HG03442 (cell line): ENCODE results near the gene MIA2.
A peak's percentile ranks its signal among the peaks of the same experiment; 100 is the strongest.

Experiments used
- ATAC-seq: cut with Tn5 transposase; IDR thresholded peaks from one replicate; pipeline ENCODE4 v1.9.1; 2021; ENCODE audit warnings: mild to moderate bottlenecking, moderate library complexity; ENCODE audit not compliant: unreplicated experiment

MIA2 gene

GRCh38 chr14:39381366-39381765, 147.7 kb downstream of the MIA2 start:
- no peak for ATAC-seq

GRCh38 chr14:39382463-39382862, 148.7 kb downstream of the MIA2 start:
- no peak for ATAC-seq

GRCh38 chr14:39383026-39383660, 149.4 kb downstream of the MIA2 start:
- ATAC-seq, result peak; percentile 78

GRCh38 chr14:39383741-39384140, 150.0 kb downstream of the MIA2 start:
- no peak for ATAC-seq

- no peak for ATAC-seq
Observed at GRCh38 chr14:39384177-39384576, 150.5 kb downstream of the MIA2 start.

GRCh38 chr14:39393289-39393688, 159.6 kb downstream of the MIA2 start:
- no peak for ATAC-seq

- ATAC-seq, result no peak
Observed at GRCh38 chr14:39395555-39396254, 162.0 kb downstream of the MIA2 start.

GRCh38 chr14:39396448-39396847, 162.7 kb downstream of the MIA2 start:
- no peak for ATAC-seq

- ATAC-seq, result no peak
Observed at GRCh38 chr14:39398382-39398781, 164.7 kb downstream of the MIA2 start.

- ATAC-seq, result no peak
Observed at GRCh38 chr14:39406560-39406959, 172.8 kb downstream of the MIA2 start.

GRCh38 chr14:39416072-39416471, 182.4 kb downstream of the MIA2 start:
- no peak for ATAC-seq

GRCh38 chr14:39417014-39417413, 183.3 kb downstream of the MIA2 start:
- no peak for ATAC-seq

- ATAC-seq, result no peak
Observed at GRCh38 chr14:39419272-39419671, 185.6 kb downstream of the MIA2 start.

GRCh38 chr14:39422243-39422642, 188.5 kb downstream of the MIA2 start:
- ATAC-seq, result no peak

GRCh38 chr14:39423793-39424192, 190.1 kb downstream of the MIA2 start:
- no peak for ATAC-seq

- ATAC-seq, result no peak
Observed at GRCh38 chr14:39425947-39426346, 192.2 kb downstream of the MIA2 start.

- ATAC-seq, result no peak
Observed at GRCh38 chr14:39426605-39427004, 192.9 kb downstream of the MIA2 start.

GRCh38 chr14:39428118-39428517, 194.4 kb downstream of the MIA2 start:
- ATAC-seq, result no peak

- no peak for ATAC-seq
Observed at GRCh38 chr14:39430762-39431415, 197.2 kb downstream of the MIA2 start.

- ATAC-seq, result peak; percentile 13
Observed at GRCh38 chr14:39431416-39432178, 197.9 kb downstream of the MIA2 start.

- peak; percentile 80 for ATAC-seq
Observed at GRCh38 chr14:39432179-39432618, 198.5 kb downstream of the MIA2 start, which contains the start of gene FBXO33. FBXO33 (minus strand) TSS chr14:39432433; CDS start chr14:39432162, 271 bp downstream.
